A549 treated with GW870086 at 1 μM for 4 hours (cell line): Measurements from ENCODE around the gene PHLPP2. TPM values are rescaled to one million over a fixed set of nuclear protein-coding genes. Genes with fewer than 3 reads are reported as not detected.

Source experiments
- total RNA-seq: library from RNA; stranded (reverse); fragments of 200-300 nt; extraction: Qiagen RNA extraction; gene quantifications from 5 replicates; pipeline ENCODE4 v1.2.3, GENCODE V29; 2022; ENCODE audit warnings: low read depth

The PHLPP2 gene
- total RNA-seq = 8.5 to 10.8 TPM (median 10.6 TPM) in 5 replicates

GRCh38 chr16:71724320-71724751 is at the start of gene PHLPP2:
TSS of gene PHLPP2 (minus strand) at chr16:71724701. CDS start at chr16:71714795, 9,906 bp downstream.

GRCh38 chr16:71626018-71626857 is 98.3 kb downstream of the PHLPP2 start, which contains the start of gene MARVELD3:
TSS of gene MARVELD3 (plus strand) at chr16:71626184. CDS start at chr16:71626230, 46 bp downstream.

Other genes with a start within 250 kb of the PHLPP2 start
- 1.4 to 2.3 TPM (median 1.7 TPM) in 5 replicates for gene ZNF19, start 235.4 kb downstream of the PHLPP2 start, total RNA-seq
- gene CHST4, start 198.3 kb downstream of the PHLPP2 start, total RNA-seq = 0.08 TPM in 1 of 5 replicates, not detected in the others
- gene TAT, start 147.6 kb downstream of the PHLPP2 start, total RNA-seq = 0.02 to 0.10 TPM (median 0.02 TPM) in 3 of 5 replicates, not detected in the others
- gene MARVELD3, start 98.5 kb downstream of the PHLPP2 start, total RNA-seq = 0.29 to 0.54 TPM (median 0.45 TPM) in 5 replicates
- gene AP1G1, start 84.1 kb upstream of the PHLPP2 start, total RNA-seq = 36.1 to 50.0 TPM (median 47.1 TPM) in 5 replicates
- 12.7 to 19.1 TPM (median 17.5 TPM) in 5 replicates for gene ATXN1L, start 121.3 kb upstream of the PHLPP2 start, total RNA-seq
- gene ZNF821, start 159.5 kb upstream of the PHLPP2 start, total RNA-seq = 4.0 to 4.4 TPM (median 4.1 TPM) in 5 replicates
- gene IST1, start 170.8 kb upstream of the PHLPP2 start, total RNA-seq = 150 to 184 TPM (median 172 TPM) in 5 replicates